GM12875 (cell line): Measurements from ENCODE around the gene EMC7.
"Not testable (repeated sequence)": the region's sequence is repeated elsewhere in the genome, so short reads cannot be mapped to it uniquely, and the experiment has no call there.

Experiments used
- H3K4me3 ChIP-seq: one replicate; pipeline ENCODE4 v1.5.1; 2011; ENCODE audit warnings: low read depth, low read length, control low read depth
- TF ChIP-seq, protein P1 (sequence below): IDR thresholded peaks from 2 replicates; pipeline ENCODE4 v1.5.1; 2011; ENCODE audit warnings: low read depth, mild to moderate bottlenecking, control low read depth, inconsistent platforms, low read length, moderate library complexity, borderline replicate concordance; ENCODE audit not compliant: insufficient read depth

The EMC7 gene

DNA sequence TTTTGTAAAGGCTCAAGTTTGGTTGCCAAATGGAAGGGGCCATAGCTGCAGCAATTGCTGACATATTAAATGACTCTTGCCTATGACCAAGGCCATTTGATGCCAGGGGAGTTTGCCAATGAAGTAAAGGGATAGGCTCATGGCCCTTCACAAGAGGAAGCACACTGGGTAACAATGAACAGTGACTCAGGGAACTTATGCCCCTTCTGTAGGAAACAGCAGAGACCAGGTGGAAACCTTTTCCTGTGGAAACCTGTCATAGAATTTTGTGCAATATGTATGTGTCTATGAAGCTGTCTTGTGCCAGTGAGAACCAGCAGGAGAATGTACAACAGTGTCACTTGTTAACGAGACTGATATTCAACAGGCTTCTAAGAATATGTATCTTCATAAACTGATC lies 37.2 kb downstream of the EMC7 start:
- no peak overlapping the region for H3K4me3 ChIP-seq
- TF ChIP-seq, protein P1, sequence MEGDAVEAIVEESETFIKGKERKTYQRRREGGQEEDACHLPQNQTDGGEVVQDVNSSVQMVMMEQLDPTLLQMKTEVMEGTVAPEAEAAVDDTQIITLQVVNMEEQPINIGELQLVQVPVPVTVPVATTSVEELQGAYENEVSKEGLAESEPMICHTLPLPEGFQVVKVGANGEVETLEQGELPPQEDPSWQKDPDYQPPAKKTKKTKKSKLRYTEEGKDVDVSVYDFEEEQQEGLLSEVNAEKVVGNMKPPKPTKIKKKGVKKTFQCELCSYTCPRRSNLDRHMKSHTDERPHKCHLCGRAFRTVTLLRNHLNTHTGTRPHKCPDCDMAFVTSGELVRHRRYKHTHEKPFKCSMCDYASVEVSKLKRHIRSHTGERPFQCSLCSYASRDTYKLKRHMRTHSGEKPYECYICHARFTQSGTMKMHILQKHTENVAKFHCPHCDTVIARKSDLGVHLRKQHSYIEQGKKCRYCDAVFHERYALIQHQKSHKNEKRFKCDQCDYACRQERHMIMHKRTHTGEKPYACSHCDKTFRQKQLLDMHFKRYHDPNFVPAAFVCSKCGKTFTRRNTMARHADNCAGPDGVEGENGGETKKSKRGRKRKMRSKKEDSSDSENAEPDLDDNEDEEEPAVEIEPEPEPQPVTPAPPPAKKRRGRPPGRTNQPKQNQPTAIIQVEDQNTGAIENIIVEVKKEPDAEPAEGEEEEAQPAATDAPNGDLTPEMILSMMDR = no peak

DNA sequence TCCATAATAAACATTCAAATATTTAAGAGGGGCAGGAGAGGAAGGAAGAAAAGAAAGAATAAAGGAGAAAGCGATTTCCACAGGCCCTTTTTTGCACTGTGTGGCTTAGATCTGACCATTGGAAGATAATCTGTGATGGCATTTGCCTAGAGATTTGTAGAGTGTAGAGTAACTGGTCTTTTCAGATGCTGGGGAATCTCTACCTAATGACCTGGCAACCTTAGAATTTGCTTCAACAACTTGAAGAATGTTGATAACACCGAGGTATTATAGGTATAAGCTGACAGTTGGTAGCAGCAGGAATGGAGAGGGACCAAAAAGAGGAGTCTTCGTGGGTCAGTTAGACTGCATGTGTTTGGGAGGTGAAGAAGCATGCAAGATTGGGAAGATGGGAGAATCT lies 41.7 kb downstream of the EMC7 start:
- H3K4me3 ChIP-seq = no peak overlapping the region
- TF ChIP-seq, protein P1 = no peak

GRCh38 chr15:34059476-34059875 lies 42.2 kb downstream of the EMC7 start:
- H3K4me3 ChIP-seq = no peak overlapping the region
- TF ChIP-seq, protein P1 = no peak

DNA sequence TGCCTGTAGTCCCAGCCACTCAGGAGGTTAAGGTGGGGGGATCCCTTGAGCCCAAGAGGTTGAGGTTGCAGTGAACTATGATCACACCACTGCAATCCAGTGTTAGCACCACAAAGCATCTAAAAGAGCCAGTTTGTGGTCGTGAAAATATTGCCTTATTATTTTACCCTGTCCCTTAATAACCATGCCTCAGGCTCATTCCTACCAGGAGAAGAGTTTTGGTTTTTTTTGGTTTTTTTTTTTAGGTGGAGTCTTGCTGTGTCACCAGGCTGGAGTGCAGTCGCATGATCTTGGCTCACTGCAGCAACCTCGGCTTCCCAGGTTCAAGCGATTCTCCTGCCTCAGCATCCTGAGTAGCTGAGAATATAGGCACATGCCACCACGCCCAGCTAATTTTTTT lies 44.8 kb downstream of the EMC7 start:
- H3K4me3 ChIP-seq = no peak overlapping the region
- TF ChIP-seq, protein P1 = no peak

DNA sequence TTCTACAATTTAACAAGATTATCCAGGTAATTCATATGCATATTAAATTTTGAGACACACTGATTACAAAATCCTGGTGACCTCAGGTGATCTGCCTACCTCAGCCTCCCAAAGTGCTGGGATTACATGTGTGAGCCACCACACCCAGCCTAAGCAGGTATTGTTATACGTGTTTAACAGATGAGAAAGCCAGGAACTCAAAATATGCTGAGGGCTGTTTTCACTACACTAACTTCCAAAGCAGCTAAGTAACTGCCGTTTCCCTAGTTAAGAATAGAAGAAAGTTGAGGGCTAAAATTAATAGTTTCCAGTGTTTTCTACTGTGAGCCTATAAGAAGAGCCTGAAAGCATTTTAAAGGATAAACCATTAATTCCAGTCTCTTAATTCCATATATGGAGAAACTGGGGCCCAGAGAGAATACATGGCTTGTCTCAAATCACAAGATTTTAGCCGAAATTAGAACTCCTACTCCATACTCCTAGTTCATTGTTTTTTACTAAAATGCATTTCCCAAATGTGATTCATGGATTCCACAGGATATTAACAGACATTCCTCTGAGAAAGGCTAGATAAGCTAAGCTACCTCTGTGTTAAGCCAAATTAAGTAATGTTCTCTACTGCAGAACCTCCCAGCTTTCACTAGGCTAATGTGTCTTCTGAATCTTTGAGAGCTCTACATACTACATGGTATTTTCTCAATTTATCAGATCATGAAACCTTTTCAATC lies 45.6 kb downstream of the EMC7 start:
- no peak overlapping the region for H3K4me3 ChIP-seq
- TF ChIP-seq, protein P1 = no peak

- TF ChIP-seq, protein P1 = no peak
- no peak overlapping the region for H3K4me3 ChIP-seq
Observed at GRCh38 chr15:34054081-34054707, 47.5 kb downstream of the EMC7 start.

- not testable (repeated sequence) for H3K4me3 ChIP-seq
Observed at GRCh38 chr15:34050385-34050784, 51.3 kb downstream of the EMC7 start.
